ENCODE measurements around the gene NFIX.
A peak's percentile ranks its signal among the peaks of the same experiment; 100 is the strongest.

- TF ChIP-seq CTCF (IDR thresholded peaks at IDR 0.05) (peak; percentile 2 to 50 (median 28)), POLR2A (IDR thresholded peaks at IDR 0.05) (no peak)
Observed at GRCh38 chr19:13036366-13036976, 41.2 kb downstream of the NFIX start.
